ENCODE data around the gene TARBP1.

Gene TARBP1

DNA sequence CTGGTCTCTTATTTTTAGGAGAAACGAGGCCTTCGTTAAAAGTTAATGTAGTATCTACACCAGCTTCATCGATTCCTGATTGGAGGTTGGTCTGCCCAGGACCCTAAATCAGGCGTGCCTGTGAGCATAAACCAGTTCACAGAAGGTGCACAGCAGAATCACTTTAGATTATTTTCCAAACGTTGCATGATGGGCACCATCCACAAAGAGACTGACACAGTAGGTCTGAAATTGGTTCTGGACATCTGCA, 256 bp upstream of the TARBP1 start:
- no peak for DNase-seq

DNA sequence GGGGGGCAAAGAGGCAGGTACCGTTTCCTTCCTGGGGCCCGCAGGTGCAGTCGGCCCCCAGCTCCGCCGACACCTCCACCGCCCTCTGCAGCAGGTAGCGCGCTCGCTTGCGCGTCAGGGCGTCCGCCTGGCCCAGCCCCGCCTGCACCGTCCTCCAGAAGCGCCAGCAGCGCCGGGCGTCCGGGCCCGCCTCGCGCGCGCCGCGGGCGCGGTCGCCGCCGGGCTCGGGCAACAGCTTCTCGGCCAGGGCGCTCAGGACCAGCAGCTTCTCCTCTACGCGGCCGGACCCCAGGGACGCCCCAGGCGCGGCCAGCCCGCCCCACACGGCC, 863 bp downstream of the TARBP1 start:
- DNase-seq: peak; percentile 42

DNA sequence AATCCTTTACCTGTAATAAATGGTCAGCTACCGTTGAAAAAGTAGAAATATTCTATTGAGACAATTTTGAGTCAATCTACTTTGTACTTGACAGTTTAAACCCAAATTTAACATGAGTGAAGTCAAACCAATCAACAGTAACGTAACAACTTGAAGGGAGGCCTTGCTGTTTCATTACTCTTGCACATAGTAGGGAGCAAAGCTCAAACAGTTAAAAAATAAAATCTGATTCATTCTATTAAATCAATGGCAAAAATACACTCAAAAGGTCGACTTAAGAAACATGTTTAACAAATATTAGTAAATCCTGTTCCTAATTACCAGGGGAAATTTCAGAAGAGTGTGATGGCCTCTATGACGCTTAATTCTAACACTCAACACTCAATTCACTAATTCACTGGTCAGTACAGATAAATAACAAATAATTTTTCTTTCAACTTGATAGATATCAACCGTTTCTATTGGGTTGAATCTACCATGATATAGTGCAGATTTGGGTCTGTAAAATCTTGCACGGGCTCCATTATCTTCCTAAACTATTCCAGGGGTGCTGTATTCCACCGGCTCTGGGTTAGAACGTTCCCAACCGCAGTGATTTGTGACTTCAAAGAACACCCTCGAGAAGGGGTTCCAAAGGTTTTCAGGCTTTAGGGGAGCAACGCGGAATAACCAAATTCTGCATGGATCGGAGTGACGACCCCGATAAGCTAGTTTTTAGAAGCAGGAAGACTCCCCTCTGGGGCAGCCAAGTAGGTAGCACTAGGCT, 1.4 kb downstream of the TARBP1 start:
- DNase-seq: no peak

DNA sequence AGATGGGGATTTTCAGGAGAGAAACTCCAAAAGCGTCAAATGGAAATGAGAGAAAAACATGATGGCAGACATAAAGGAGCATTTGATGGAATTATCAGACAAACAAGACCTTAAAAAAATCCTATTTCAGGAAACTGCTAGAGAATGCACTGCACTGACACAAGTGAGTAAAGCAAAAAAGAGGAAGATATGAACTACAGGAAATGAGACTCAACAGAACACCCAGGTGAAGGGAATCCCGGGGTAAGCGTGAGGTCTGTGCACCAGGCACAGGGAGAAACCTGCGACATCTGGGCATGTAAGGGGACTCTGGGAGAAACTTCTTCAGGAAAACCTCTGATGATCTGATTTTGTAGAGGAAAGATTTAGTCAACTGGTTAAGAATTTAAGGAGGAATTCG, 2.8 kb downstream of the TARBP1 start:
- DNase-seq: no peak

DNA sequence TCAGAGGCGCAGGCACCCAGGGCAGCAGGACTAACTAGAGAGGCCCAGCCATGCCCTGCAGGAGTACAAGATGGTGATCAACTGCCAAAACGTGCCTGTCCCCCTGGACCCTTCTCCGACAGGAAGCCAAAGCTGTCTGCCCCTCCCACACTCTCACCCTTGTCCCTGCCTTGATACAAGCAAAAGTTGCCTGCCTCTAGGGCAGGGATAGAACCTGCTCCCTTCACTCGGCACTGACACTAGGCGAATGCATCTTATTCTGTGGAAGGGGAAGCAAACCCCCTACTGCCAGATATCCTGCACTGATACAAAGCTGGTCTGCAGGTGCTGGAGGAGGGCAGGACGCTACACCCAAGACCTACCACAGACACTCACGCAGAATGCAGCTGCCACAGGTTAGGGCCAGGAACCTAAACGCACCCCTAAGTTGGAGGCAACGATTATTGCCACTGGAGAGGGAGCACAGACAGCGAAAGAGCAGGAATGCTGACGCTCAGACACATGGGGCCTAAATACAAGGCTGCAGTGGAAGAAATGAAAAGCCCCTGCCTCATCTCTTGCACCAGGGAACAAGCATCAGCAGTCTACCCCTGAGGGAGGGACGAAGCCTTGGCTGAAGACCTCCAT, 3.7 kb downstream of the TARBP1 start:
- no peak for DNase-seq

DNA sequence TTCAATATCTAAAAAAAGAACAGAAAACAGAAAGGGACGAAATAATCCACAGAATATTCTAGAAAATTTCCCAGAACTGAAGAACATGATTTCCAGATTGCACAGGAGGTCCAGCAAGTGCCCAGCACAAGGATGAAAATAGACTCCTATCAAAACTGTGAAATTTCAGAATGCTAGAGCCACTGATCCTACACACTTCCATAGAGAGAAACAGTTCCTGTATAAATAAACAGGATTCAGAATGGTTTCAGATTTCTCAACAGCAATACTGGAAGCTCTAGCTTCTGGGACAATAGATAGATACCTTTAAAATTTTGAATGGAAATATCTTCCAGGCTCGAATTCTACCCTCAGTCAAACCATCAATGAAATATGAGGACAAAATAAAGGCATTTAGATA, 4.6 kb downstream of the TARBP1 start:
- no peak for DNase-seq

DNA sequence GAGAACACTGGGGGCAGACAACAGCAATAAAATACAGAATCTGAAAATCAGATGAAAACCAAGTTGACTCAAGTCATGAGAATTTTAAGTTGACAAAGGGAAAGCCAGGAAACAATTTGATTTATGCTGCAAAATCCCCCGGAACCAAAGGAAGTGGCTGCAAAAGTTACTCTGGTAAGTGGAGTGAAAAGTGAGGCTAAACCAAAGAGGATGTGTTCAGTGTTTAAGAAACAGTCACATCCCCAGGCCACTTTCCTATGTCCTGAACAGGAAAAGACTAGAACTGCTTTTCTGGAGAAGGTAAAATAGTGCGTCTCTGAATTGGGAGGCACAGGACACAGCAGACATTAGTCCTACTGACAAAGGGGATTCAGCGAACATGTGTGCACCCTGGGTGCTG, 5.9 kb downstream of the TARBP1 start:
- DNase-seq: peak; percentile 56

DNA sequence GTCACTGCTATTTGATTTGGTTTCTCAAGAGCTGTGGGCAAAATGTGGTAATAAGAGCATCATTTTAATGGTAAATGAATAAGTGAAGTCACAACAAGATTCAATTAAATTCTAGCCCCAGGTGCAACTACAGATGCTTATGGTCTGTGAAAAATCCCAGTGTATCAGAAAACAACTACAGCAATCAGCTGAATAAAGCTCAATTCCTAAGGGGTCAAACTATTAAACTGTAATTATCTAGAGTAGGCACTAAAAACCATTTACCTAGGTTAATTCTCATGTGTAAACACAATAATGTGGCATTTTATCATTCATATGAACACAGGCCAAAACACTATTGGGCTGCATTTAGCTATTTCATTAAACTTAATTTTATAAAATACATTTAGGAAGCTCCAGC, 9.6 kb downstream of the TARBP1 start:
- no peak for DNase-seq

DNA sequence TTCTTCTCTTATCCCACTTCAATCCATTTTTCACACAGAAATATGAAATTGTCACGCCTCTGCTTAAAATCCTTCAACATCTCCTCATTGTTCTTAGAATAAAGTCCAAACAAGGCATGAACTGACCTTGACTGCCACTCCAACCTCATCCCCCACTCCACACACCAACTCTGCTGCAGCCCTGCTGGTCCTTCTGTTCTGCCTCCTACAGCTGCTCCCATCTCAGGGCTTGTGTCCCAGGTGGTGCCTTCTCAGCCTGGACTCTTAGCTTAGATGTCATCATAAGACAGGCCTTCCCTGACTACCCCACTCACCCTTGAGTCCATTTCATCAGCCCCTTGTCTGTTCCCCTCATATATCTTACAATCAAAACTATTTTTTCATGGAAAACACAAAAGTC, 10.4 kb downstream of the TARBP1 start:
- no peak for DNase-seq

DNA sequence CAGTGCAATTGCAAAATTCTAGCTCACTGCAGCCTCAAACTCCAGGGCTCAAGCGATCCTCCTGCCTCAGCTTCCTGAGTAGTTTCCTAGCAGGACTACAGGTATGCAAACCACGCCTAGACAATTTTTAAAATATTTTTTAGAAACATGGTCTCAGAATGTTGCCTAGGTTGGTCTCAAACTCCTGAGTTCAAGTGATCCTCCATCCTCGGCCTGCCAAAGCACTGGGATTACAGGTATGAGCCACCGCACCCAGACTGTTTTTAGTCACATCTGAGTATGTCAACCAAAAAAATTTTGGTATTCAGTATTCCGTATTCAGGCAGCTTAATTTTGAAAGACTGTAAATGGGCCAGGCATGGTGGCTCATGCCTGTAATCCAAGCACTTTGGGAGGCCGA, 11.2 kb downstream of the TARBP1 start:
- no peak for DNase-seq

DNA sequence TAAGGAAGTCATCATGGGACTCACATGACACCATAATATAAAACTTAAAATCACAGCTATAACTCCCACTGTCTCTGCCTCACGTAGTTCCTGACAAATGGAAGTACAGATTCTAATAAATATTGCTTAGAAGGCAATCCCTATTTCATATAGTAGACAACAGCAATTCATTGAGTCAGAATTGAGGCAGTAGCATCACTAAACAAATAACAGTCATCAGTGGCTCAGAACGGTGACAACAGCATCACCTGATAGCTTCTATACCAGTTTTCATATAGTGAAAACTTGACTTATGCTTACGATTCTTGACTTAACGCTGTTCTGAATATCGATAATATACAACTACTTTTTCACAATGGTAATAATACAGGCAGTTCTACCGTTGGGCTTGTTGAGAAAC, 12.0 kb downstream of the TARBP1 start:
- no peak for DNase-seq

DNA sequence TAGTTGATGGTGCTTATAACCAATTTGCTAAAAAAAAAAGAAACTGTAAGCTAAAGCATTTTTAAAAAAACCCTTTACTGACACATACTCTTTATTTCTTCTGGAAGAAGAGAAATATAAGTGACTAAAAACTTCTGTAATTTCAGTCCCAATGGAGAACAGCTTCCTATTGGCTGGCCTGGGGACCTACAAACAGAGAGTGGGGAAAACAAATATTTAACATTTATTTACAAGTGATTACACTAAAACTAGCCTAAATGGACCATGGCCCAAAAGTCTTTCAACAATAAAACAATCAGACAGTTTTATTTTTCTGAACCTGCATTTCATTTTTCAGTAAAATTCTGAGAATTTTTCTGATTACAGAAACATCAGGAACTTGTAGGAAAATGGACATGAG, 15.2 kb downstream of the TARBP1 start:
- no peak for DNase-seq

DNA sequence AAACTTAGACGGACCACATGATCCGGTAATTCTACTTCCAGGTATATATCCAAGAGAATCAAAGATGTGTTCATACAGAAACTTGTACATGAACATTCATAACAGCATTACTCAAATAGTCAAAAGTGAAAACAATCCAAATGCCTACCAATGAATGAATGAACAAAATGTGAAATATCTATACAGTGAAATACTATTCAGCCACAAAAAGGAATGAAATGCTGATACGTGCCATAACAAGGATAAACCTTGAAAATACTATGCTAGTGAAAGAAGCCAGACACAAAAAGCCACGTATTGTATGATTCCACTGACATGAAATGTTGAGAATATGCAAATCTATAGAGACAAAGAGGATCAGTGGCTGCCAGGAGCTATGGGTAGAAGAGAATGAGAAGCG, 18.3 kb downstream of the TARBP1 start:
- no peak for DNase-seq

DNA sequence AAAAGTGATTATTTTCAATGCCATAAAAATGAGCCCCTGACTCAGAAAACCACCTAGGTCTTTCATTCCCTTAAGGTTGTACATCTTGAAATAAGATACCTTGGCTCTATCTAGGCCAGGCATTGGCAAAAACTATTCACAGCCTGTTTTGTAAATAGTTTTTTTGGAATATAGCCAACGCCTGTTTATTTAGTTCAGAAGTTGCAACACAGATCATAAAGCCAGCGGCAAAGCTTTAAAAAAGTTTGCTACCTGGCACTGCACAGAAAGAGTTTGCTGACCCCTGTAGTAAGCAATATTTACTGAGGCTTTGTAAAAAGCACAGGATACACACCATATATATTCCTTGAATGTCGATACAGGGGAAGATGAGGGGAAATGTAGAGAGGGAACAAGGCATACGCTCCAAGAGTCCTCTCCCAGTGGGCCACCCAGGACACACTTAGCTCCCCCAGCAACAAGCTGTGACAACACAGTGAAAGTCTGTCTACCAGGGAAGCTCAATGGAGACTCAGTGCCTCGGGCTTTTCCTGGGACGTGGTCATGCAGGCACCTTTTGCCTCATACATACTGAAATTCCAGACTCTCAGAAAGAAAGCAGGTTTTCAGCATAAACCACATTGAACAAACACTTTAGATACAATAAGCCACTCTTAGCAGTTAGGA, 20.5 kb downstream of the TARBP1 start:
- no peak for DNase-seq

DNA sequence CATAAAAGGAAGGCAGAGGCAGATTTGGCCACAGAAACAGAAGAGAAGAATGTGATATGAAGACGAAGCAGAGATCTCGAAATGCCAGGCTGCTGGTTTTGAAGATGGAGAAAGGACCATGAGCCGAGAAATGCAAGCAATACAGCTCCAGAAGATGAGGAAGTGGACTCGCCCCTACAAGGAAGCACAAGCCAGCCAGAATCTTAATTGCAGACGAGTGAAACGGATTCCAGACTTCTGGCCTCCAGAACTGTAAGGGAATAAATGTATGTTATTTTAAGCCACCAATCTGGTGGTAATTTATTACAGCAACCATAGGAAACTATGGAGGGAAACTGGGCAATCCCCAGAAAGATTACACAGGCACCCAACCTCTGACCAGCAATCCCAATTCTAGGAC, 24.1 kb downstream of the TARBP1 start:
- DNase-seq: no peak

DNA sequence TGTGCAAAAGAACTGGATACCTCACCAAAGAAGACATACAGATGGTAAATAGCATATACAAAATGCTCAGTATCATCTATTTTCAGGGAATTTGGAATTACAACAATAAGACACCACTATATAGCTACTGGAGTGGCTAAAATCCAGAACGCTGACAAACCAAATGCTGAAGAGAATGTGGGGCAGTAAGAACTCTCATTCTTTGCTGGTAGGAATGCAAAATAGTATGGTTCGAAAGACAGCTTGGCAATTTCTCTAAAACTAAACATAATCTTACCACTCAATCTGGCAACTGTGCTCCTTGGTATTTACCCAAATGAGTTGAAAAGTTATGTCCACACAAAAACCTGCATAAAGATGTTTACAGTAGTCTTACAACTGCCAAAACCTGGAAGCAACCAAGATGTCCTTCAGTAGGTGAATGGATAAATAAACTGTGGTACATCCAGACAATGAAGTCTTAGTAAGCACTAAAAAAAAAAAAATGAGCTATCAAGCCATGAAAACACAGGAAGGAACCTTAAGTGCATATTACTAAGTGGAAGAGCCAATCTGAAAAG, 26.5 kb downstream of the TARBP1 start:
- DNase-seq: no peak

DNA sequence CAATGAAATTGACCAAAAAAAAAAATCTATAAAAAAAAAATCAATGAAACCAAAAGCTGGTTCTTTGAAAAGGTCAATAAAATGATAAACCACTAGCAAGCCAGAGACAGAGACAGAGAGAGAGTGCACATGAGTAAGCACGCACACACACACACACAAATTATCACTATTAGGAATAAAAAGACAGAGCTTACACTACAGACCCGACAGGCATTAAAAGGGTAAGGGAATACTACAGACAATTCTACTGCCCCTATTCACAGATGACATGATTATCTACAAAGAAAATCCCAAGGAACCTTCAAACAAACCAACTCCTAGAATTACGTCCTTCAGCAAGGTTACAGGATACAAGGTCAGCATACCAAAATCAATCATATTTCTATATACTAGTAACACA, 38.6 kb downstream of the TARBP1 start:
- DNase-seq: no peak

DNA sequence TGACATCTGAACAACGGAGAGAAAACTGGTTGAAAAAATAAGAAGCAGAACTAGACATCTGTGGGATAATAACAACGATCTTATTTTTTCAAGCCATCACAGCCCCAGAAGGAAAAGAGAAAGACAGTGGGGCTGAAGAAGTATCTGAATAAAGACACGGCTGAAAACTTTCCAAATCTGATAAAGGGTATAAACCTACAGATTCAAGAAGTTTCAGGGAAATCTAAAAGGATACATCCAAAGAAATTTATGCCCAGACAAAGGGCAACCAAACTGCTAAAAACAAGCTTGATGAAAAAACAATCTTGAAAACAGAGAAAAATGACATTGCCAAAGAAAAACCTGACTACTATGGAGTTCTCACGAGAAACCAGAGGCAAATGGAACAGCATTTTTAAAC, 40.4 kb downstream of the TARBP1 start:
- no peak for DNase-seq

DNA sequence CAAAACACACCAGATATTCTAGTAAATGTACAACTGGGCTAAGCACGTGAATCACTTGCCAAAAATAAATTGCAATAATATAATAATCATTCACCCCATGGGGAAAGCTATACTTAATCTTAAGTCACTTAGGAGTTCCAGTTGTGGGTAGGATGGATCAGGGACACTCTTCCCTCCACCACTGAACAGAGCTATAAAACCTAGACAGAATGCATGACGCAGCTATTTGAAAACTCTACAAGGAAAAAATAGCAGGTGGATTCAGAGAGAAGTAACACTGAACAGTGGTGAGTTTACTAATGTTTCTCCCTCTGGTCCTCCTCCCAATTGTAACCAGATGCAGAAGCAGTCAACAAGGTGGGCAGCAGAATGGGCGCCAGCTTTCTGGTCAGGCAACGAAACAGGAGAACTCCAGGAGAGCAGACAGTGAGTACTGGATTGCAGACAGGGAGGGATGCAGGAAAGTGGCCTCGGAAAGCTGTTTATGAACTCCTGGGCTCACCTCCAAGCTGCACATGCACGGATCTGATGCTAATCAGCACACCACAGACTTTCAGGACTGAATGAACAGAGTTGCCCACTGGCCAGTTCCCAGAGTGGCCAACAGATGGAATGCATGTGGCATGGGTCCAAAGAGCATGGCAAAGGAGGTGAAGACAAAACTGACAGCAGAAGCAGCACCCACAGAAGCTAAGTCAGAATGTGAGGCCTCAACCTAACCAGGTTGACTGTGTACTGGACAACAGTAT, 41.4 kb downstream of the TARBP1 start:
- peak; percentile 5 for DNase-seq

DNA sequence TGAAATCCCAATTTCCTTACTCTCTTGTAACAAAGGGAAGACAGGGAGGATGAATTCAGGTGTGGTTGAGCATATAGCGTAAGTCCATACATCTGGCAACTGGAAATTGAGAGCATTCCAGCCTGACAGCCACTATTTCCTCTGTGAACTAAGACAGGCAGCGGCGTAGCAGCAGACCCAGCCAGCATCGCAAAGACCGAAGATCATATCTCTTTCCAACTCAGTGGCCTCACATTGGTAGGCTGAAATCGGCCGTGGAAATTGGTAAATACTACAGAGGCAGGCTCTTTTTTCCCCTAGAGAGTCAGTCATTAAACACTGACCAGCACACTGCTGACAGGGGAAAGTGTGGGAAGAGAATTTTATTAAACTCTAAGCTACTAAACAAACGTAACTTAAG, 43.4 kb downstream of the TARBP1 start:
- peak; percentile 1 for DNase-seq

DNA sequence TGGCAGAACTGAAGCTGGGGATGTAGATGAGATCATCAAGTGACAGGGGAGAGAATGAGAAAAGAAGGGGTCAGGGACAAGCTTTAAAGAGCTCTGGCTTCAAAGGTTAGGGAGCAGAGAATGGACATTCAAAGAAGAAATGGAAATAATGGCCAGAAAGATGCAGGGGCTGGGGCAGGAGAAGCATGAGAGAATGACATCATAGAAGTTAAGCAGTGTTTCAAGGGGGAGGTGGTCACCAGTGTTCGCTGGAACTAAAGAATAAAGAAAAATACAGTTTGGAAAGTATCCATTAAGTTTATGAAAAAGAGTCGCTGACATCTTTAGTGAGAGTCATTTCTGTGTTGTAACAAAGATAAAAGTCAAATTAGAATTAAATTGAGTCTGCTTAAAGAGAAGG, 44.3 kb downstream of the TARBP1 start:
- no peak for DNase-seq

DNA sequence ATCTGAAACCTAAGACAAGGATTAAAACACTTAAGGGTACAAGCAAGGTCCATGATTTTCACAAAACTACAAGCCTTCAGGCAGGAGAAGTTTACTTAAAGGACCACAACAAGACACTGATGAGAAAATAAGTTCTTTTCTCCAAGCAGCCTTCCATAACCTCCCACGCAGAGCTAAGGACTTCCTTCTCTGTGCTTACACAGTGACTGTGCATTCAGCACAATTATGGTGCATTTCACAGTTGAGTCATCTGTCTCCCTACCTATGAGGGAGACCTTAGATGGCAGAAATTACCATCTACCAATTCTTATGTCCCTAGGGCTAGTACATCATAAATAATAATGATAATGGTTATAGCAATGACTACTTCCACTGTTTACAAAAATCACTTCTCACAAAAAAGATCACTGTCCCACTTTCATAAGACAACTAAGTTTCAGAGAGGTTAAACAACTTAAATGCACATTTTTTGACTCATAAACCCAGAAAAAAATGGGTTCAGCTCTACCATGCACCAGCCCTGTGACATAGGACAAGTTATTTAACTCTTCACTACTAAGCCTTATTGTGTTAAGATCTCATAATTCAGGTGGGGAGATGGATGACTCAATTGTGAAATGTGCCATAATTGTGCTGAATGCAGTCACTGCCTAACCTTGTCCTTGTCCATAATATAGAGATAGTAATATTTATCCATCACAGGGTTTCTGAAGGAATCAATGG, 45.3 kb downstream of the TARBP1 start:
- peak; percentile 52 for DNase-seq

DNA sequence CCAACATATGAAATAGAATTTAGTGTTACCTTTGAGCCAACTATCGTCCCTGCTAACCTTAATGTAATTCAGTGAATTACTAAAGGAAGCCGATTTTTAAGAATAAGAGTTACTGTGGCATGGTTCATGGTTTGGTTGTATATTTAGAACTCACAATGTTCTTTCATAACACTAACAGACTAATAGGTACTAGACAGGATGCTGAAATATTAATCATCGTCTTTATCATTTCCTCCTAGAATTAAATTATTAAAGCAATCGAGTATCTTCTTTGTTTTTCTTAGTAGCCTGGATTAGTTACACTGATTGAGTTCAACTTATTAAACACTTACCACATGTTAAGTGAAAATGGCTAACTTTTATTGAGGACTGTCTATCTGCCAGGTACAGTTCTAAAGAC, 47.7 kb downstream of the TARBP1 start:
- DNase-seq: no peak
